Tibial nerve (tissue), 4 donors: ENCODE results near the gene NINL. TPM values are rescaled to one million over a fixed set of nuclear protein-coding genes. Genes with fewer than 3 reads are reported as not detected.

Experiments used
- DNase-seq, 2 donors: peaks; one replicate each; pipeline ENCODE4 v3.0.0-alpha.2; 2019; ENCODE audit warnings: low spot score in 2 of 2
- H3K27ac ChIP-seq, 4 donors: fragments of 200-600 bp; sonication (generic) in 3 of 4; one replicate each; pipeline ENCODE4 v1.5.1; 2017 to 2019; ENCODE audit warnings: mild to moderate bottlenecking in 1 of 4
- H3K27me3 ChIP-seq, 2 donors: fragments of 200-600 bp; sonication (generic) in 1 of 2; one replicate each; pipeline versions ENCODE4 v1.5.1 to v1.6.0; 2017 to 2019
- H3K36me3 ChIP-seq, 3 donors: fragments of 200-600 bp; sonication (generic); one replicate each; pipeline ENCODE4 v1.5.1; 2018 to 2019
- H3K4me1 ChIP-seq, 4 donors: fragments of 200-600 bp; sonication (generic) in 3 of 4; one replicate each; pipeline ENCODE4 v1.5.1; 2017 to 2019
- H3K4me3 ChIP-seq, 4 donors: fragments of 200-600 bp; sonication (generic) in 3 of 4; one replicate each; pipeline ENCODE4 v1.5.1; 2017 to 2019; ENCODE audit warnings: mild to moderate bottlenecking in 1 of 4, moderate library complexity in 1 of 4
- H3K9me3 ChIP-seq, 4 donors: fragments of 200-600 bp; sonication (generic) in 3 of 4; one replicate each; pipeline ENCODE4 v1.5.1; 2017 to 2019
- EP300 ChIP-seq, 2 donors: sonication (generic); formaldehyde crosslinking; IDR thresholded peaks; one replicate each; pipeline ENCODE4 v1.6.1; 2017; ENCODE audit warnings: antibody characterized with exemption in 2 of 2, mild to moderate bottlenecking in 1 of 2
- POLR2A ChIP-seq, 2 donors: fragments of 450-650 bp; IDR thresholded peaks; one replicate each; pipeline ENCODE4 v1.6.1; 2017; ENCODE audit warnings: antibody characterized with exemption in 2 of 2, mild to moderate bottlenecking in 2 of 2, moderate library complexity in 2 of 2
- WGBS, 2 donors: methylation state at CpG; one replicate each; pipeline ENCODE4 v1.1.5; 2018; 5-methylcytosine and 5-hydroxymethylcytosine counted together
- total RNA-seq, 4 donors: library from RNA; depleted of rRNA; stranded (reverse); fragments of >200 nt; gene quantifications; one replicate each; pipeline ENCODE4 v1.1.0, GENCODE V29; 2016
- TF ChIP-seq, protein P1 (sequence below), 5 experiments: fragments of 200-600 bp in 3 of 5; fragments of 450-650 bp in 2 of 5; sonication (generic) in 3 of 5; IDR thresholded peaks; one replicate each; pipeline ENCODE4 v1.5.1; 2016 to 2019; ENCODE audit warnings: antibody characterized with exemption in 5 of 5, mild to moderate bottlenecking in 3 of 5, moderate library complexity in 2 of 5

NINL gene
- total RNA-seq, 4 donors from 2014 or later = 8.0 to 14.1 (median 10.5) TPM

DNA sequence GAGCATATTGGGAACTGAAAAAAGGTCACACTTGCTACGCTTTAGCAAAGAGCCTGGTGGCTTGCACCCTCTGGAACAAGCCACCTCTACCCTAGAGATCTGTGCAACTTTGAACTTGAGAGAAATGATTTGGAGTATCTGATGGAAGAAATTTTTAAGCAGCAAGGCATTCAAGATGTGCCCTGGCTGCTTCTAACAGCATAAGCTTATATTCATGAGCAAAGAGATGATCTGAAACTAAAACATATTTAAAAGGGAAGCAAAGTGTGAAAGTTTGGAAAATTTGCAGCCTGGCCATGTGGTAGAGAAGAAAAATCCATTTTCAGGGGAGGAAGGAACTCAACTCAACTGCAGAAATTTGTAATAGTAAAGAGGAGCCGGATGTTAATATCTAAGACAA lies 71.1 kb downstream of the NINL start:
- DNase-seq = no peak
- Histone ChIP-seq H3K4me1 (no peaks in the 10 kb centered on the region), H3K27ac (no peak overlapping the region), H3K4me3 (no peak overlapping the region), H3K36me3 (peaks cover 0 to 83% (median 0%) of the 10 kb centered on the region in 3 donors), H3K9me3 (peaks cover 0 to 29% (median 7%) of the 10 kb centered on the region in 4 donors), H3K27me3 (no peaks in the 10 kb centered on the region)
- TF ChIP-seq POLR2A (IDR thresholded peaks at IDR 0.05) (no peak), EP300 (IDR thresholded peaks at IDR 0.05) (no peak)
- TF ChIP-seq, protein P1, sequence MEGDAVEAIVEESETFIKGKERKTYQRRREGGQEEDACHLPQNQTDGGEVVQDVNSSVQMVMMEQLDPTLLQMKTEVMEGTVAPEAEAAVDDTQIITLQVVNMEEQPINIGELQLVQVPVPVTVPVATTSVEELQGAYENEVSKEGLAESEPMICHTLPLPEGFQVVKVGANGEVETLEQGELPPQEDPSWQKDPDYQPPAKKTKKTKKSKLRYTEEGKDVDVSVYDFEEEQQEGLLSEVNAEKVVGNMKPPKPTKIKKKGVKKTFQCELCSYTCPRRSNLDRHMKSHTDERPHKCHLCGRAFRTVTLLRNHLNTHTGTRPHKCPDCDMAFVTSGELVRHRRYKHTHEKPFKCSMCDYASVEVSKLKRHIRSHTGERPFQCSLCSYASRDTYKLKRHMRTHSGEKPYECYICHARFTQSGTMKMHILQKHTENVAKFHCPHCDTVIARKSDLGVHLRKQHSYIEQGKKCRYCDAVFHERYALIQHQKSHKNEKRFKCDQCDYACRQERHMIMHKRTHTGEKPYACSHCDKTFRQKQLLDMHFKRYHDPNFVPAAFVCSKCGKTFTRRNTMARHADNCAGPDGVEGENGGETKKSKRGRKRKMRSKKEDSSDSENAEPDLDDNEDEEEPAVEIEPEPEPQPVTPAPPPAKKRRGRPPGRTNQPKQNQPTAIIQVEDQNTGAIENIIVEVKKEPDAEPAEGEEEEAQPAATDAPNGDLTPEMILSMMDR (IDR thresholded peaks at IDR 0.05) = no peak
- 97 to 98% methylated on average over 2 of the region's 2 CpGs for WGBS, 2 donors

DNA sequence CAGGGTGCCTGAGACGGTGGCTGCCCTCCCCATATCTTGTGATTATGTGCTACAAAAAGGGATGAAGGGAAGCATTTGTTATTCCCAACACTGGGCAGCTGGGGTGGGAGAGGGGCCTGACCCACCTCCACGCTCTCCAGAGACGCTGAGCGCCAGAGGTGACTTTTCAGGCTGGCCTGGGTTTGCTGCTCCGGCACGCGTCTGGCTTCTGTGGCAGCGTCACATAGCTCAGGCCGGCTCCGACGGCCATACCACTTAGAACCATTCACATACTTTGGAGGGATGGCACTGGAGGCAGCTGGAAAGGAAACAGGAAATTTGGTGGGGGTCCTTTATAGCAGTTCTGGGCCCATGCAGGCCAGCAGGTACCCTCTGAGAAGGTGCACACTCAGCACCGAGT lies 72.6 kb downstream of the NINL start:
- Histone ChIP-seq H3K36me3 (peaks cover 0 to 95% (median 0%) of the 10 kb centered on the region in 3 donors), H3K9me3 (peaks cover 0 to 29% (median 7%) of the 10 kb centered on the region in 4 donors), H3K27me3 (no peaks in the 10 kb centered on the region), H3K4me1 (no peaks in the 10 kb centered on the region), H3K27ac (no peak overlapping the region), H3K4me3 (no peak overlapping the region)
- DNase-seq = no peak
- TF ChIP-seq, protein P1 (IDR thresholded peaks at IDR 0.05) = no peak
- no peak for TF ChIP-seq POLR2A (IDR thresholded peaks at IDR 0.05)
- TF ChIP-seq EP300 (IDR thresholded peaks at IDR 0.05) = no peak
- 93 to 96% methylated on average over 12 of the region's 12 CpGs for WGBS, 2 donors

DNA sequence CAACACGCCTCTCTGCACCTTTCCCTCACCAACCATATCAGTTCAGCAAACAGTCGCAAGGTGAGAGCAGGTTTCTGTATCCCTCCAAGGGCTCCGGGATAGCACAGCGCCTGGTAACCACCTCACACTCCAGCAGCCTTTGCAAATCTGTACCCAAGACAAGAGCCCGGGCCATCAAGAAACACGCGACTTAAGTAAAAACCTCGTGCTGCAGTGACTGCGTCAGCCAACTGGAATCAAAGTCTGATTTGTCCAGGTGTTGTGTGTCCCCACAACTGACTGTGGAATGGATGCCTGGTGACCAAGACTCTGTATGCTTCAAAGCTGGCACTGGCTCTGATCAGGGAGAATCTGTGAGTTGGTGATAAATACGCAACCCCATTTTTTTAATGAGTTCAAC lies 74.1 kb downstream of the NINL start:
- H3K27ac ChIP-seq = no peak overlapping the region
- peaks cover 0 to 88% (median 0%) of the 10 kb centered on the region in 3 donors for H3K36me3 ChIP-seq
- WGBS, 2 donors = 94 to 96% methylated on average over 10 of the region's 10 CpGs
- no peak for DNase-seq
- H3K4me3 ChIP-seq = no peak overlapping the region
- no peaks in the 10 kb centered on the region for H3K27me3 ChIP-seq
- H3K9me3 ChIP-seq = peaks cover 0 to 26% (median 7%) of the 10 kb centered on the region in 4 donors
- TF ChIP-seq, protein P1 (IDR thresholded peaks at IDR 0.05) = no peak
- no peak for TF ChIP-seq EP300 (IDR thresholded peaks at IDR 0.05)
- TF ChIP-seq POLR2A (IDR thresholded peaks at IDR 0.05) = no peak
- no peaks in the 10 kb centered on the region for H3K4me1 ChIP-seq

DNA sequence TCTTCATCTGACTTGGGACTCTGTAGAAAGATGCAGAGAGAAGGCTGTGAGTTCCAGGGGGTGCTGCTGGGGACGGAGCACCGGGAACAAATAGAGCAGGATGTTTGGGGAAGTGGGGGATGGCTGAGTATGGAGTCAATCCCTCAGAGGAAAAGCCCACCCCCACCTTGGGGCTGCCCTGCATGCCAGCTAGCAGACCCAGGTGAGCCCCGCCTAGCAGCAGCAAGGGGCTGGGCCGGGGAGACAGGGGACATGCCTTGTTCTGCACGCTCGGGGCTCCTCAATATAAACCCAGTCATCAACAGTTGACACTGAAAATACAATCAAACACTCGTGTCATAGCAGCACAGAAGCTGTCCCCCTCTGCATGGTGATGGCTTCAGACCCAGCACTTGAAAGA lies 74.6 kb downstream of the NINL start:
- no peaks in the 10 kb centered on the region for H3K27me3 ChIP-seq
- H3K27ac ChIP-seq = no peak overlapping the region
- peaks cover 0 to 22% (median 7%) of the 10 kb centered on the region in 4 donors for H3K9me3 ChIP-seq
- no peak overlapping the region for H3K4me3 ChIP-seq
- 92% methylated on average over 7 of the region's 7 CpGs for WGBS, 2 donors
- TF ChIP-seq POLR2A (IDR thresholded peaks at IDR 0.05) (no peak), EP300 (IDR thresholded peaks at IDR 0.05) (no peak)
- TF ChIP-seq, protein P1 (IDR thresholded peaks at IDR 0.05) = no peak
- H3K36me3 ChIP-seq = peaks cover 0 to 84% (median 0%) of the 10 kb centered on the region in 3 donors
- no peaks in the 10 kb centered on the region for H3K4me1 ChIP-seq
- DNase-seq = no peak

DNA sequence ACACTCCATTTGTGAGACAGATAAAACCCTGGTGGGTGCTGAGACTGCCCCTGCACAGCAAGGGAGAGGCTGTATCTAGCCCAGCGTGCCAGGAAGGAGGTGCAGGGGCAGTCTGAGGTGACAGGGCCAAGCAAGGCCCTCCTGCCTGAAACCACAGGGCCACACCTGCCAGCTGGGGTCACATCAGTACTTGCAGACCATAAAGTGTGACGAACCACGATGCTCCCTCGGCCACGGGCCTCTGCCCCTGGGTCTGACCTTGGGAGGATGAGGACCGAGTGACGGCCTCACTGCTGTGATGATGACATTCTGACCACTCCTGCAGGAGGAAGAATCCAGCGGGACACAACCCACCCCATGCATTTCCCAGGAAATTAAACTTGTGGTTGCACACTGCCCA lies 75.1 kb downstream of the NINL start:
- H3K36me3 ChIP-seq = peaks cover 0 to 79% (median 0%) of the 10 kb centered on the region in 3 donors
- H3K27ac ChIP-seq = no peak overlapping the region
- no peaks in the 10 kb centered on the region for H3K27me3 ChIP-seq
- TF ChIP-seq, protein P1 (IDR thresholded peaks at IDR 0.05) = no peak
- TF ChIP-seq POLR2A (IDR thresholded peaks at IDR 0.05) (no peak), EP300 (IDR thresholded peaks at IDR 0.05) (no peak)
- DNase-seq = no peak
- no peaks in the 10 kb centered on the region for H3K4me1 ChIP-seq
- peaks cover 0 to 16% (median 6%) of the 10 kb centered on the region in 4 donors for H3K9me3 ChIP-seq
- 90 to 92% methylated on average over 8 of the region's 8 CpGs for WGBS, 2 donors
- no peak overlapping the region for H3K4me3 ChIP-seq
